Activated CD4-positive, alpha-beta T cell treated with anti-CD3 and anti-CD28 coated beads, Interleukin-2, amount 50 U/mL, for 24 hours (primary cell): ENCODE data around the gene ATAD3B.
"Not testable (repeated sequence)": the region's sequence is repeated elsewhere in the genome, so short reads cannot be mapped to it uniquely, and the experiment has no call there.

Experiments used
- DNase-seq, 2 donors: peaks; one replicate each; pipeline ENCODE4 v3.0.0-alpha.2; 2020; ENCODE audit warnings: low read depth in 1 of 2, low spot score in 1 of 2

ATAD3B gene

DNA sequence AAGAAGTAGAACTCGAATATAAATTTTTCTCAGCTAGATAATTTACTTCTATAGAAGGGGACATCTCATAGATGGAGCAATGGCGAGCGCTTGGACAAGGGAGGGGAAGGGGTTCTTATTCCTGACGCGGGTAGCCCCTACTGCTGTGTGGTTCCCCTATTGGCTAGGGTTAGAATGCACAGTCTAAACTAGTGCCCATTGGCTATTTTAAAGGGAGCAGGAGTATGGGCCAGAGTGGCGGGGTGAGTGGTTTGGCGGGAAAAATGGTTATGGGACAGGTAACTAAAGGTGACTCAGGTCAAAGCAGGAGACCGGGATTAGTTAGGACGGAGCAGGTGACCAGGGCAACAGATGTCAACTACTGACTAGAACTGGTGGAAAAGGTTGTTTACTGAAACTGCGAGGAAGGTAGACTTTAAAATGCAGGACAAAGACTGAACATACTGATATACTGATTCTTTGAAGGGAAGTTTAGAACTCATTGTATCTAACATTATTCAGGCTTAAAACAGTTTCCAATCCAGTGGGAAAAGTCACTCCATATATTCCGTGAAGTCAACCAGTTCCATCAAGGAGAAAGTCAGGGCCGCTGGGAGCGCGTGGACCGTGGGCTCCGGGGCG is 39.5 kb downstream of the ATAD3B start:
- DNase-seq: no peak

DNA sequence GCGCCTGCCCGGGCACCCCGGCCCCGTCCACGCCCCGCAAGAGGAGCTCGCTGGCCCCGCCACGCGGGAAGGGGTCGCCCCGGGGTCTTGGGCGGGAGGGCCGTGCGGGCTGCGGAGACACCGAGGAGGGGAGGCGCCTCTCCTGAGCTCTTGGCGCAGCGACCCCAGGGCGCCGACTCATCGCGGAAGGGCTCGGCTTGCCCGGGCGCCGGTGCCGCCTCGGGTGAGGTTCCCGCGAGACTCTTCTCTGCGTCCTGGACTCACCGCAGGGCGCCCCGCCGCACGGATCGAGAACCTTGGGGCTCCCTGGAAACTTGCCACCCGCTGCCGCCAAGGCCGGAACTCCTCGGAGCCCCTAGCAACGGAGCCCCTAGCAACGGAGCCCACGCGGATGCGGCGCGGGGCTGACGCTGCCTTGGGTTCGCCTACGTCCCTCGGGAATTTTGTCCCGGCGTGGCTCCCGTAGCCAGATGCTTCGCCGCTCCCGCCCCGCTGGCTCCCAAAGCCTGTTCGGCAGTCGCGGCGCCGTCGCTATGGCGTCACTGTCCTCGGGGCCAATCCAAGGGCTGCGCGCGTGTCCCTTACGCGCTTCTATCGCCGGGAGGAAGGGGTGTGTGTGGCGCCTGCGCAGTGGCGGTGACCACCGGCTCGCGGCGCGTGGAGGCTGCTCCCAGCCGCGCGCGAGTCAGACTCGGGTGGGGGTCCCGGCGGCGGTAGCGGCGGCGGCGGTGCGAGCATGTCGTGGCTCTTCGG is 40.1 kb downstream of the ATAD3B start, which contains the start of gene ATAD3A:
TSS of gene ATAD3A (plus strand) at position 630 of the 753 bp plus-strand sequence. CDS start at position 737, 107 bp downstream.
- DNase-seq: peak; percentile 92 to 94

DNA sequence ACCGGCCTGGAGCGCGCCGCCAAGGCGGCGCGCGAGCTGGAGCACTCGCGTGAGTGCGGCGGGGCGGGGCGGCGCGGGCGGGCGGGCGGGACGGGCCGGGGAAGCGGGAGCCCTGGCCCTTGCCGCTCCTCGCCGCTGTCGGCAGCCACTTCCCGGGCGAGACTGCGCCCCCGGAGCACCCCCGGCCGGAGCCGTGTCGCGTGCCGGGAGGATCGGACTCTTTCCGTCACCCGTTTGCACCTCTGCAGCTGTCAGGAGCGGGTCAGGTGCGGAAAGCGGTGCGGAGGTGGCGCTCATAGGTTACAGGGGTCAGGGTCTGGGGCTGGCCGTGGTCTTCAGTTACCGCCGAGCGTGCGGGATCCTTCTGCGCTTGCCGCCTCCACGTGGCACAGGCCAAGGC is 40.9 kb downstream of the ATAD3B start:
- DNase-seq: peak in 1 of 2 donors; percentile 13

DNA sequence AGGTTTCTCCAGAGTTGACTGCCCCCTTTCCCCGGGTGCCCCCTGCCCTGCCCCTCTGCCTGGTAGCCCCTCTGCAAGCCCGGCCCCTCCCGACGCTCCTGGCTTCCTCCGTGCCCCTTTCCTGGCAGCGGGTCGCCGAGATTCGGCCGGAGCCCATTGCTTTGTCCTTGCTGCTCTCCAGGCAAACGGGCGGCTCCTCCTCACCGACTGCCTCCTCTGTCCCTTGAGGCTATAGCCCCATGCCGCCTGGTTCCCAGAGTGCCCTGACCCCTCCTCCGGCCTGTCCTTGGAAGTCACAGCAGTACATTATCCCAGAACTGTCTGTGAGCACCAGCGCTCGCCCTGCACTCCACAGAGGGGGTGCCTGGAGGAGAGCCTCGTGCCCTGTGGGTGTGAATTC is 42.1 kb downstream of the ATAD3B start:
- DNase-seq: not testable (repeated sequence)

DNA sequence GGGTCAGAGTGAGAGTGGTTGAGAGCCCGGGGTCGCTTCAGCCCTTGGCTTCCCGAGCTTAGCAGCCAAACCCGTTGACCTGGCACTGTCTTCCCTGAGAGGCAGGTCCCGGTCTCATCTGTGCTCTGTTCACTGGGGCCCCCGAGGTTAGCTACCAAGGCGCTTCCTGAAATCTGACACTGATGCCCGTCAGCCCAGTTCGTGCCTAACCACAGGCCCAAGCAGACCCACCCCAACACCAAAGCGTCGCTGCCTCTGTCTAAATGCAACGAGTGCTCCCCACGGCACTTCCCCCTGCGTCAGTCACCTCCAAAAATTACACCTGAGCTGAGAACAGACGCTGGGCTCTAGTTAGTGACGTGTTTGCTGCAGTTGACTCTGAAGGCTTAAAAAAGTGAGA is 42.8 kb downstream of the ATAD3B start:
- DNase-seq: not testable (repeated sequence)

DNA sequence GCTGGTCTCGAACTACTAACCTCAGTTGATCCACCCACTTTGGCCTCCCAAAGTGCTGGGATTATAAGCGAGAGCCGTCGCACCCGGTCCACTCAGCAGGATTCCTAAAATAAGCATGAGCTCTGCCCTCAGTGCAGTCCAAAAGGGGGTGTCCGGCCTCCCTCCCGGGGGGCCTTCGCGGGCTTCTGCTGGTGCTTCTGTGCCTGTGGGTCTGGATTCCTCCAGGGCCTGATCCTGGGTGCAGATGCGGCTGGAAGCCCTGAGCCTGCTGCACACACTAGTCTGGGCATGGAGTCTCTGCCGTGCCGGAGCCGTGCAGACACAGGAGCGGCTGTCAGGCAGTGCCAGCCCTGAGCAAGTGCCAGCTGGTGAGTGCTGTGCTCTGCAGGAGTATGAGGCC is 45.4 kb downstream of the ATAD3B start:
- DNase-seq: not testable (repeated sequence)

DNA sequence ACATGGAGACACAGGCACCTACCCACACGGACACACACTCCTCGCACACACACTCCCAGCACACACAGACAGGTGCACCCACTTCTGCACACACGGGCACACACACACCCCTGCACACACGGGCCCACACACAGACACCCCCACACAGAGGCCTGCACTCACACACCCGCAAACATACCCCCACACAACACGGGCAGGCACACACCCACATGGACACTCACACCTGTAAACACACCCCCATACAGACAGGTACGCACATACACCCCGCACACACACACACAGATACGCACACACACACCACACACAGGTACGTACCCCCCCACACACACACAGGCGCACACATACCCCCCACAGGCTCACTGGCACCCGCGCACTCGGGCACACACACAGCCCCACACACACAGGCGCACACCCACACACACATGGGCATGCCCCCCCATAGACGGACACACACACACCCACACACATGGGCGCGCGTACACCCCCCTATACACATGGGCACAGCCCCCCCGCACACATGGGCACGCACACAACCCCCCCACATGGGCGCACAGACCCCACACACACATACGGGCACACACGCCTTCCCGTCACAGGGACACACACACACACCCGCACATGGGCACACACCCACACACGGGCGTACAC is 46.5 kb downstream of the ATAD3B start:
- no peak for DNase-seq

DNA sequence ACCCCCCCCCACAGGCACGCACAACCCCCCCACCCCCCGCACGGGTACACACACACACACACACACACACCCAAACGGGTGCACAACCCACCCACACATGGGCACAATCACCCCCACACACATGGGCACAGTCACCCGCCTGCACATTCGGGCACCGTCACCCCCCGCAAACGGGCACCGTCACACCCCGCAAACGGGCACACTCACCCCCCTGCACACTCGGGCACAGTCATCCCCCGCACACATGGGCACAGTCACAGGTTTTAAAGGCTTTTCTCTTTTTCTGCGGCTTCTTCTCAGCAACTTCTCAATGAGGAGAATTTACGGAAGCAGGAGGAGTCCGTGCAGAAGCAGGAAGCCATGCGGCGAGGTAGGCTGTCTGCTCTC is 47.0 kb downstream of the ATAD3B start:
- not testable (repeated sequence) for DNase-seq

DNA sequence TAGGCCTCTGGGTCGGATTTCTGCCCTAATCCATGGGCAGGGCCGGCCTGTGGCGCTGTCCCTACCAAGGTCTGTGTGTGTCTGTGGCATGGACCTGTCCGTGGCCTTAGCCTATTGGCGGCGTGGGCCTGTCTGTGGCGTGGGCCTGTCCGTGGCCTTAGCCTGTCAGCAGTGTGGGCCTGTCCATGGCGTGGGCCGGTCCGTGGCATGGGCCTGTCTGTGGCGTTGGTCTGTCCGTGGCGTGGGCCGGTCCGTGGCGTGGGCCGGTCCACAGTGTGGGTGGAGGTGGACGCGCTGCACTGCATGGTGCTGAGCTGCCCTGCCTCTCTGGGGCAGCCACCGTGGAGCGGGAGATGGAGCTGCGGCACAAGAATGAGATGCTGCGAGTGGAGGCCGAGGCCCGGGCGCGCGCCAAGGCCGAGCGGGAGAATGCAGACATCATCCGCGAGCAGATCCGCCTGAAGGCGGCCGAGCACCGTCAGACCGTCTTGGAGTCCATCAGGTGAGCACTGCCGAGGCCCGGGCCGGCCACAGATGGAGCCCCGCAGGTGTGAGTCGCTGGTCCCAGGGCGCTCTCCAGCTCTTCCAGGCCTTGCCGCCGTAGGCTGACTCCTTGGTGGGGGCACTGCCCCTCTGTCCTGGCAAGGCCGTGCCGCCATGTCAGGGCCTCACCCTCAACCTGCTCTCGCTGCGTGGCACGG is 48.4 kb downstream of the ATAD3B start:
- DNase-seq: not testable (repeated sequence)

DNA sequence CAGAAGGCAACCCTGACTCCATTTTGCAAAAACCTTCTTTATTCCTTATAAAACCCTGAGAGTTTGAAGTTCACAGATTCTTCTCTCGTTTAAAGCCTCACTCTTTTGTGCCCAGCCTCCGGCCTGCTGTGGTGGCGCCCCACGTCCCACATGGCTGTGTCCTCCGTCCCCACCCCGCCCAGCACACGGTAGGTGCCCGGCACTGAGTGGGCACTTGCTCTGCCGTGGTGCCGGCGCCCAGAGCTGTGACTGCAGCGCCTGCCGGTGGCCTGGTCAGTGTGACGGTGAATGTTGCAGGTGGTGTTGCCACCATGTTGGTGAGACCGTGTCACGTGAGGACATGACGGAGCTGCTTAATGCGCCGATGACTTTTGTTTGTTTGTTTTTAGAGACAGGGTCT is 49.8 kb downstream of the ATAD3B start:
- no peak for DNase-seq

DNA sequence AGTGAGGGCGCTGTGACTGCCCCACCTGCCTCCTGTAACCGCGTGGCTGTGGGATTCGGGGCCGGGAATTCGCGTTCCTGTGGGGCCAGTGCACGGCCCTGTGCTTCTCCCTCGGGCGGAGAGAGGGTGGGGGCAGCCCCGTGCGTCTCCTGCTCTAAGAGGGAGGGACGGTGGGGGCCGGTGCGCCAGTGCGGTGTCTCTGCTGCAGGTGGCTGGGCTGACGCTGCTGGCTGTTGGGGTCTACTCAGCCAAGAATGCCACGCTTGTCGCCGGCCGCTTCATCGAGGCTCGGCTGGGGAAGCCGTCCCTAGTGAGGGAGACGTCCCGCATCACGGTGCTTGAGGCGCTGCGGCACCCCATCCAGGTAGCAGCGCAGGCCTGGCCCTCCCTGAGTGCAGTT is 51.0 kb downstream of the ATAD3B start:
- not testable (repeated sequence) for DNase-seq

DNA sequence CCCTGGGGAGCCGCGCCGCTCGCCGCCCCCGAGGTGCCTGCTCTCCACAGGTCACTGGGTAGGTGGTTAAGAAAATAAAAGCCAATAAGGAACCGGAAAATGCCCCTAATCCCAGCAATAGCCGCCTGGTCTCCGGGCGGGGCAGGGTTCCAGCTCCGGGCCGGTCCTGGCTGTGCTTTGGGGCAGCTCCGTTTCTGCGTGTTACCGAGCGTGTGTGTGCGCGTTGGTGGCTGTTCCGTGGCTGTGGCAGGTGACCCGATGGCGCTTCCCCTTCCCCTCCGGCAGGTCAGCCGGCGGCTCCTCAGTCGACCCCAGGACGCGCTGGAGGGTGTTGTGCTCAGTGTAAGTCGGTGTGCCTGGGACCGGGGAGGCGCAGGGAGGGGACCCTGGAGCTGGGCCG is 51.7 kb downstream of the ATAD3B start:
- DNase-seq: not testable (repeated sequence)

DNA sequence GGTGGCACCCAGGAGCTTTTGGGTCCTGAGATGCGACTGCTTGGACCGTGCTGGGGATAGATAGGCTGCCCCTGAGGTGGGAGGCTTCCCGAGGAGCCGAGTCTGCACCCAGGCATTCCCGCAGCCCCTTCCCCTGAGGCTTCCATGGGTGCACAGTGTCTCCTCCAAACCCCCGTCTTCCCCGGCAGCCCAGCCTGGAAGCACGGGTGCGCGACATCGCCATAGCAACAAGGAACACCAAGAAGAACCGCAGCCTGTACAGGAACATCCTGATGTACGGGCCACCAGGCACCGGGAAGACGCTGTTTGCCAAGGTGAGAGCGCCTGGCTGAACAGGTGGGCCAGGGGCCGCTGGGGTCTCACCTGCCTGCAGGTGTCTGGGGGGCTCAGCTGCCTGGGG is 52.1 kb downstream of the ATAD3B start:
- not testable (repeated sequence) for DNase-seq

DNA sequence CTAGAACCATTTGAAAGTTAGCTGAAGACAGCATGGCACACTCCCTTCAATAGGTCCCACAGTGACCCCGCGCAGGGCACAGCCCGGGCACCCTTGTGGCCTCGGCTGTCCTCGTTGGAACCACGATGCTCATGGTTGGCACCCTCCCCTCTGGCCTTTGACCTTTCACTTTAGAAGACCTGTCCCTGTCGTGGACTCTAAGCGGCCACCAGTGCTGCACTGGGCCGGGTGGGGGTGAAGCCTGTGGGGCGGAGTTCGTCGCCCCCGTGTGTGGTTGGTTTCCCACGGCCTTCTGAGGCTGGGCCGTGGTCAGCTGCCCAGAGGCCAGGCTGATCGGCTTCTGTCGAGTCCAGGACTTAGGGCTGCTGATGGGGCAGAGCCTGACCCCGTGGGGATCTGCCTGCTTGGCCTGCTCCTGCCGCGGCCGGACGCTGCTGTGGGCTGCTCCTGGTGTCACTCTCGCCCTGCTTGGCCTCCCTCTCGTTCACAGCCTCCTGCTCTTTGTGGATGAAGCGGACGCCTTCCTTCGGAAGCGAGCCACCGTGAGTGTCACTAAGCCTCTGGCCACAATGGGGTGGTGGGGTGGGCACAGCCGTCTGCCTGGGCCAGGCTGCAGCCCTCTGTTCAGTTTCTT is 53.3 kb downstream of the ATAD3B start:
- DNase-seq: not testable (repeated sequence)

DNA sequence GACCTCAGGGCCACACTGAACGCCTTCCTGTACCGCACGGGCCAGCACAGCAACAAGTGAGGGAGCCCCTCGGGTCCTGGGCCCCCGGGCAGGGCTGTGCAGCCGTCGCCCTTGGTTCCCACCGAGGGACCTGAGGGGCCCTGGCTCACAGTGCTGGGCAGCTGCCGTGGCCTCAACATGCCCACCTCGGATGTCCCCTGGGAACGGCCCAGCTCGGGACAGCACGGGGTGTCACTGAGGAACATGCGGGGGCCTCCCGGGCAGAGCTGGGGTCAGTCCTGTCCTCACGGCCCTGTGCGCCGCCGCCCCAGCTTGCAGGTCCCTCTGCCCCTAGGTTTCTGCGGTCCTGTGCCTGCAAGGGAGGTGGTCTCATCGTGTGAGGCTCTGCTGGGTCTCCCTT is 54.9 kb downstream of the ATAD3B start:
- not testable (repeated sequence) for DNase-seq

DNA sequence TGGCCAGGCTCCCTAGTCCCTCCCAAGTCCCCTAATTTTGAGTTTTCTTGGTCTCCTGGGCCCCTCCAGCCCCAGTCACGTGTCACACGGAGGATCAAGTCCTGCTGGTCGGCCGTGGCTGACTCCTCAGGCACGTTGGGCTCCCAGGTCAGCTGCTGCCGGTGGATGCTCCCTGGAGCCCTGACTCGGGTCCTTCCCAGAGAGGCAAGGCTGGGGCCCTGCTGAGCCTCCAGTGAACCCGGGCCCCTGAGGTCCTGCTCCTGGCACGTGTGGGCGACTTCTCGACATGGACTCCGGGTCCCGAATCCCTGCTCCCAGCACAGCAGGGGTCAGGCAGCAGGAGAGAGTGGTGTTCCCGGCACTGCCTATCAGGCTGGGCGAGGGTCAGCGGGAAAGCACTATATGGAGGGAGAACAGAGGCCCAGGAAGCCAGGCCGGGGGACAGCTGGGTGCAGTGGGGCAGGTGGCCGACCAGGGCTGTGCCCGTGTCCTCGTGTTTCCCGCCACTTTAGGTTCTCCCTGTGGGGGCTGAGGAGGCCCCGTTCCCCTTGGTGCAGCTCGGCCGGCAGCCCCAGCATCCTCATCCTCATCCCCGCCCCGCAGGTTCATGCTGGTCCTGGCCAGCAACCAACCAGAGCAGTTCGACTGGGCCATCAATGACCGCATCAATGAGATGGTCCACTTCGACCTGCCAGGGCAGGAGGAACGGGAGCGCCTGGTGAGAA is 55.7 kb downstream of the ATAD3B start:
- no peak for DNase-seq

DNA sequence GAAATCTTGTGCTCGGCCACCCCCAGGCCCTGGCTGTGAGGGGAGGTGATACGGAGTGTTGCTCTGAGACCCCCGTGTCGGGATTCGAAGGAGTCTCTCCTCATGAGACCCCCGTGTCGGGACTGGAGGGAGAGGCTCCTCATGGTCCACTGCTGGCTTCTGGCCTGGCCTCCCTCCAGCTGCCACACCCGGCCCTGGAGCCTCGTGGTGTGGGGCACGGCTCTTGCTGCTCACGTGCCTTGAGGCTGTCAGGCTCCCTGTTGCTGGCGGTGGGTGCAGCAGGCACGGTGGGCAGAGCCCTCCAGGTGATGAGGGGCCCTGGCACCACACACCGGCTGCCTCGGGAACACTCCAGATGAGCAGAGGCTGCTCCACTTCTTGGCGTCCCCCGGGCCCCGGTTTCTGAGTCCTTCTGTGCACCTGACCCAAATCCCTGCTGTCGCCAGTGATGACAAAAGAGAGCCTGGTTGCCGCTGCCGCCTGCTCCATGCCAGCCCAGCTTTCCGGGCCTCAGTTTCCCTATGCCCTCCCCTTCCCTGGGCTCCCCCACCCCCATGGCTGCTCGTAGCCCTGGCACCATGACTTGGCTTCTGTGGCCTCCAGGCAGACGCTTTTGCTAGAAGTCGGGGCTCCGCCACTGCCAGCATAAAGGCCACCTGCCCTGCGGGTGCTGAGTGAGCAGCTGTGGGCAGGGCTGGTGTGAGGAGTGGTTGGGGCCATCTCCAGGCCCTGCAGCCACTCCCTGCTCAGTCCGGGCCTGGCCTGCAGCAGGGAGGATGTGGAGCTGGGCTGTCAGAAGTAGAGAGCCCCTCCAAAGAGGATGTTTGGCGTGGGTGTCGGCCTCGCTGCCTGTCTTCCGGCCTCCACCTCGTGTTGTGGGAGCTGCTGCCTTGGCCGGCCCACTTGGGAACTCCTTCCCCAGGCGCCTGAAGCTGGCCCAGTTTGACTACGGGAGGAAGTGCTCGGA is 57.0 kb downstream of the ATAD3B start:
- no peak for DNase-seq

DNA sequence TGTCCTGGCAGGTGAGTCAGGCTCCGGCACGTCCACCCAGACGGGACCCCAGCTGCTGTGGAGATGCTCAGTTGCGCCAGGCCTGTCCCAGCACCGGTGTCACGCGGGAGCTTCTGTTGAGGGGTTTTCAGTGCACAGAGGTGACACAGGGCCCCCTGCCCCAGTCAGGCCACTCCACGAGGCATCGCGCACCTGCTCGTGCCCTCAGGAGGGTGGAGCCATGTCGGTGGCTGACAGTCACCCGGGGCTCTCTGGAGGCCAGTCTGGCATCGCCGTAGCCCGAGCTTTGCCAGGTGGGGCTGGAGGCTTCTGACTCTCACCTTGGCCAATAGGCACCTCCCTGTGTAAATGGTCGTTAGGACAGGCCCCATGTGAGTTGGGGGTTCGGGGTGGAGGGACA is 57.8 kb downstream of the ATAD3B start:
- DNase-seq: no peak

DNA sequence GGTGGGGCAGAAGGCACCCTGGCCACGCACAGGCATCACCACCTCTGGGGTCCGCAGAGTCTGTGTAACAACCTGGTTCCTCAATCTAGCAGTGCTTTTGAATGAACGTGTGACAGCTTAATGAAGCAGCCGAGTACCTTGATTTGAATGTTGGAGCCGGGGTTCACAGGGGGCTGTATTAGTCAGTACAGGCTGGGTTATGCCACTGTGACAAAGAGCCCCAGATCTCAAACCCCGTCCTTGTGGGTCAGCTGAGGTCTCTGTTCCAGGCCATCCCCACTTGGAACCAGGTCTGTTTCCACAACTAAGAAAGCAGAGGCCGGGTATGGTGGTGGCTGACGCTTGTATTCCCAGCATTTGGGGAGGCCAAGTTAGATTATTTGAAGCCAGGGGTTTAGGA is 58.4 kb downstream of the ATAD3B start:
- no peak for DNase-seq
